Activated CD8-positive, alpha-beta memory T cell treated with anti-CD3 and anti-CD28 coated beads, Interleukin-2, amount 10 ng/mL, durations not matched to agents 7 days and 5 days (primary cell): ENCODE results near the gene CES2. TPM values are rescaled to one million over a fixed set of nuclear protein-coding genes. Genes with fewer than 3 reads are reported as not detected.

Experiments
- ATAC-seq: fragments of 150-1000 bp; cut with Tn5 transposase; one replicate; pipeline ENCODE4 v1.10.0; 2021; ENCODE audit warnings: moderate library complexity
- CTCF ChIA-PET: fragments of 350-600 bp; sonication (Branson Sonifier 250); formaldehyde crosslinking; loops from one replicate; lab custom pipeline; 2021; ENCODE audit warnings: antibody characterized with exemption; lab: Charles Lee
- DNase-seq: peaks from one replicate; pipeline ENCODE4 v3.0.0-alpha.2; 2020
- H3K27ac Mint-ChIP-seq: one replicate; pipeline ENCODE4 v1.8.0; 2021; ENCODE audit warnings: mild to moderate bottlenecking, mixed read lengths
- H3K27me3 Mint-ChIP-seq: one replicate; pipeline ENCODE4 v1.8.0; 2021; ENCODE audit warnings: mixed read lengths
- H3K36me3 Mint-ChIP-seq: one replicate; pipeline ENCODE4 v1.8.0; 2021; ENCODE audit warnings: mild to moderate bottlenecking, mixed read lengths
- H3K4me1 Mint-ChIP-seq: one replicate; pipeline ENCODE4 v1.8.0; 2021; ENCODE audit warnings: mixed read lengths
- H3K4me3 Mint-ChIP-seq: one replicate; pipeline ENCODE4 v1.8.0; 2021; ENCODE audit warnings: mild to moderate bottlenecking, moderate library complexity, mixed read lengths
- H3K9me3 Mint-ChIP-seq: one replicate; pipeline ENCODE4 v1.8.0; 2022; ENCODE audit warnings: low read depth, mixed read lengths
- total RNA-seq, 2 experiments: library from RNA; stranded (reverse); gene quantifications; one replicate each; pipeline ENCODE4 v1.2.3, GENCODE V29; 2021

The CES2 gene
- total RNA-seq, 2 experiments from 2014 or later: 34.1 to 35.5 TPM

GRCh38 chr16:66904846-66905632 lies 30.3 kb upstream of the CES2 start:
- Mint-ChIP-seq H3K4me3 (no peak overlapping the region), H3K36me3 (no peaks in the 10 kb centered on the region), H3K4me1 (peaks cover 4% of the 10 kb centered on the region), H3K9me3 (no peaks in the 10 kb centered on the region), H3K27me3 (no peaks in the 10 kb centered on the region), H3K27ac (no peak overlapping the region)
- no peak for DNase-seq
- no peak for ATAC-seq
- CTCF ChIA-PET: interaction anchor here (0.9 to 3.2 kb wide), 4 partner anchors 9 to 56 kb away, joined by 3 to 15 read pairs (median 6); partner anchors contain the start of gene CES3

- Mint-ChIP-seq H3K27me3 (no peaks in the 10 kb centered on the region), H3K9me3 (no peaks in the 10 kb centered on the region), H3K4me1 (peaks cover 4% of the 10 kb centered on the region), H3K27ac (no peak overlapping the region), H3K4me3 (no peak overlapping the region), H3K36me3 (no peaks in the 10 kb centered on the region)
- CTCF ChIA-PET: interaction anchor here (0.5 to 3.2 kb wide), 8 partner anchors 8 to 75 kb away, joined by 3 to 15 read pairs (median 4); partner anchors contain the start of genes CES3 and NAE1
- DNase-seq (peak; percentile 65), ATAC-seq (peak; percentile 66)
Observed at GRCh38 chr16:66905633-66906539, 29.4 kb upstream of the CES2 start.

- H3K36me3 Mint-ChIP-seq: no peaks in the 10 kb centered on the region
- H3K27me3 Mint-ChIP-seq: no peaks in the 10 kb centered on the region
- no peak for ATAC-seq
- CTCF ChIA-PET: interaction anchor here (0.8 to 3.2 kb wide), 5 partner anchors 9 to 77 kb away, joined by 3 to 9 read pairs (median 3); partner anchors contain the start of gene NAE1
- peaks cover 4% of the 10 kb centered on the region for H3K4me1 Mint-ChIP-seq
- no peak for DNase-seq
- H3K4me3 Mint-ChIP-seq: no peak overlapping the region
- H3K27ac Mint-ChIP-seq: no peak overlapping the region
- no peaks in the 10 kb centered on the region for H3K9me3 Mint-ChIP-seq
Observed at GRCh38 chr16:66906916-66907836, 28.1 kb upstream of the CES2 start.

GRCh38 chr16:66908116-66908515 lies 27.2 kb upstream of the CES2 start:
- H3K36me3 Mint-ChIP-seq: no peaks in the 10 kb centered on the region
- H3K27me3 Mint-ChIP-seq: no peaks in the 10 kb centered on the region
- no peak overlapping the region for H3K4me3 Mint-ChIP-seq
- no peaks in the 10 kb centered on the region for H3K9me3 Mint-ChIP-seq
- DNase-seq: no peak
- CTCF ChIA-PET: no interaction called here
- no peak overlapping the region for H3K27ac Mint-ChIP-seq
- ATAC-seq: no peak
- peaks cover 4% of the 10 kb centered on the region for H3K4me1 Mint-ChIP-seq

GRCh38 chr16:66908762-66909559 lies 26.4 kb upstream of the CES2 start:
- no peaks in the 10 kb centered on the region for H3K36me3 Mint-ChIP-seq
- no peaks in the 10 kb centered on the region for H3K27me3 Mint-ChIP-seq
- H3K9me3 Mint-ChIP-seq: no peaks in the 10 kb centered on the region
- CTCF ChIA-PET: interaction anchor here (1.0 to 2.2 kb wide), 4 partner anchors 9 to 41 kb away, joined by 3 to 11 read pairs (median 5); partner anchors contain the start of gene CDH16
- ATAC-seq (no peak), DNase-seq (no peak)
- no peak overlapping the region for H3K27ac Mint-ChIP-seq
- H3K4me1 Mint-ChIP-seq: peaks cover 4% of the 10 kb centered on the region
- no peak overlapping the region for H3K4me3 Mint-ChIP-seq

GRCh38 chr16:66910175-66910940 lies 25.0 kb upstream of the CES2 start:
- peaks cover 4% of the 10 kb centered on the region for H3K4me1 Mint-ChIP-seq
- ATAC-seq: no peak
- no peaks in the 10 kb centered on the region for H3K27me3 Mint-ChIP-seq
- no peak overlapping the region for H3K4me3 Mint-ChIP-seq
- H3K36me3 Mint-ChIP-seq: no peaks in the 10 kb centered on the region
- no peaks in the 10 kb centered on the region for H3K9me3 Mint-ChIP-seq
- no peak for DNase-seq
- H3K27ac Mint-ChIP-seq: no peak overlapping the region
- CTCF ChIA-PET: interaction anchor here (1.0 to 2.2 kb wide), 7 partner anchors 8 to 42 kb away, joined by 3 to 11 read pairs (median 4); partner anchors contain the start of gene CDH16

- ATAC-seq (no peak), DNase-seq (no peak)
- no peaks in the 10 kb centered on the region for H3K36me3 Mint-ChIP-seq
- H3K27ac Mint-ChIP-seq: no peak overlapping the region
- peaks cover 2% of the 10 kb centered on the region for H3K27me3 Mint-ChIP-seq
- H3K9me3 Mint-ChIP-seq: no peaks in the 10 kb centered on the region
- no peak overlapping the region for H3K4me3 Mint-ChIP-seq
- CTCF ChIA-PET: interaction anchor here (1.0 to 1.9 kb wide), 4 partner anchors 13 to 171 kb away, joined by 3 to 4 read pairs (median 4); no protein-coding TSS in a partner anchor
- H3K4me1 Mint-ChIP-seq: peaks cover 2% of the 10 kb centered on the region
Observed at GRCh38 chr16:66911112-66911511, 24.2 kb upstream of the CES2 start.

GRCh38 chr16:66911801-66912200 lies 23.5 kb upstream of the CES2 start:
- H3K36me3 Mint-ChIP-seq: no peaks in the 10 kb centered on the region
- H3K27me3 Mint-ChIP-seq: peaks cover 5% of the 10 kb centered on the region
- H3K9me3 Mint-ChIP-seq: no peaks in the 10 kb centered on the region
- CTCF ChIA-PET: interaction anchor here (1.0 kb wide), 1 partner anchor 172 kb away, joined by 3 read pairs; no protein-coding TSS in a partner anchor
- no peak overlapping the region for H3K27ac Mint-ChIP-seq
- no peaks in the 10 kb centered on the region for H3K4me1 Mint-ChIP-seq
- no peak overlapping the region for H3K4me3 Mint-ChIP-seq
- DNase-seq (no peak), ATAC-seq (no peak)

GRCh38 chr16:66913081-66913480 lies 22.2 kb upstream of the CES2 start:
- no peak overlapping the region for H3K4me3 Mint-ChIP-seq
- CTCF ChIA-PET: interaction anchor here (0.6 kb wide), 1 partner anchor 17 kb away, joined by 3 read pairs; no protein-coding TSS in a partner anchor

GRCh38 chr16:66913711-66914110 lies 21.6 kb upstream of the CES2 start:
- no peaks in the 10 kb centered on the region for H3K36me3 Mint-ChIP-seq
- H3K9me3 Mint-ChIP-seq: no peaks in the 10 kb centered on the region
- ATAC-seq: no peak
- H3K27ac Mint-ChIP-seq: no peak overlapping the region
- H3K4me3 Mint-ChIP-seq: no peak overlapping the region
- no peaks in the 10 kb centered on the region for H3K4me1 Mint-ChIP-seq
- H3K27me3 Mint-ChIP-seq: peaks cover 5% of the 10 kb centered on the region
- CTCF ChIA-PET: no interaction called here
- no peak for DNase-seq

More at GRCh38 chr16:66913081-66913480, 22.2 kb upstream of the CES2 start:
- ATAC-seq (no peak), DNase-seq (no peak)
- H3K27me3 Mint-ChIP-seq: peaks cover 5% of the 10 kb centered on the region
- no peaks in the 10 kb centered on the region for H3K9me3 Mint-ChIP-seq
- no peaks in the 10 kb centered on the region for H3K4me1 Mint-ChIP-seq
- H3K36me3 Mint-ChIP-seq: no peaks in the 10 kb centered on the region
- no peak overlapping the region for H3K27ac Mint-ChIP-seq

GRCh38 chr16:66914541-66914940 lies 20.8 kb upstream of the CES2 start:
- Mint-ChIP-seq H3K27ac (no peak overlapping the region), H3K4me3 (no peak overlapping the region), H3K4me1 (no peaks in the 10 kb centered on the region), H3K36me3 (no peaks in the 10 kb centered on the region), H3K9me3 (no peaks in the 10 kb centered on the region), H3K27me3 (peaks cover 5% of the 10 kb centered on the region)
- DNase-seq (no peak), ATAC-seq (no peak)
- CTCF ChIA-PET: interaction anchor here (0.7 kb wide), 1 partner anchor 14 kb away, joined by 3 read pairs; no protein-coding TSS in a partner anchor
